ENCODE results near the gene MCAT. TPM values are rescaled to one million over a fixed set of nuclear protein-coding genes. Genes with fewer than 3 reads are reported as not detected.

MCAT gene
- polyA plus RNA-seq, 1 of the 3 experiments (the other 2 are of a cell fraction), result 12.0 TPM

DNA sequence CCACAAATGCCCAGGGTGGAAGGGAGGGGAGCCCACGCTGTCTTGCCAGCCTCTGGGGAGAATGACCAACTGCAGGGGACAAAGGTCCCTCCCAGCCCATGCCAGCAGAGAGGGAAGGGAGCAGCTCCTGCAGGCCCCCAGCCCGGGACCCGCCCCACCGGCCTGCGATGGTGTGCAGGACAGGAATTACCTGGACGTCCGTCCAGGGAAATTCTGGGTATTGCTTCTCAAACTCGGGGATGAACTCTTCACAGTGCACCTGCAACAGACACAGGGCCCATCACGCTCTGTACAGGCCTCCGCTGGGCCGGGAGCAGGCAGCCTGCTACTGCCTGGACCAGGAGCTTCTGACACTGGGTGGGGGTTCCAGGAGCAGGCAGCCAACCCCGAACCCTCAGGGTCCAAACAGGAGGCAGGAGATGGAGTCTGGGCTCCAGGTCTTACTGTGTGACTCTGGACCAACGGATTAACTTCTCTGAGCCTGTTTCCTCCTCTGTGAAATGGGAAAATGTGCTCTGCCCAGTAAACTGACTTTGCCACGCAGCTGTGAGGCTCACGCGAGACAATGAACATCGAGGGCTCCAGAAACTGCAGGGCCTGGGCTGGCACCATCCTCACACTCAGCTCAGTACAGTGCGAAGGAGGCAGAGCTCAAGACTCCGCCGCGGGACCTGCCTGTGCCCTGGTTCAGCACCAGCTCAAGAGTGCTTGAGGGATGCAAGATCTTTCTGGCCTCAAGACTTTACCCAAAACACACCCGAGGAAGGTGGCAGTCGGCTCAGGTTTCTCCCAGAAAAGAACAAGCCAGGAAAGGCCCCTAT is 26.3 kb upstream of the MCAT start:
- TF ChIP-seq, protein P1, sequence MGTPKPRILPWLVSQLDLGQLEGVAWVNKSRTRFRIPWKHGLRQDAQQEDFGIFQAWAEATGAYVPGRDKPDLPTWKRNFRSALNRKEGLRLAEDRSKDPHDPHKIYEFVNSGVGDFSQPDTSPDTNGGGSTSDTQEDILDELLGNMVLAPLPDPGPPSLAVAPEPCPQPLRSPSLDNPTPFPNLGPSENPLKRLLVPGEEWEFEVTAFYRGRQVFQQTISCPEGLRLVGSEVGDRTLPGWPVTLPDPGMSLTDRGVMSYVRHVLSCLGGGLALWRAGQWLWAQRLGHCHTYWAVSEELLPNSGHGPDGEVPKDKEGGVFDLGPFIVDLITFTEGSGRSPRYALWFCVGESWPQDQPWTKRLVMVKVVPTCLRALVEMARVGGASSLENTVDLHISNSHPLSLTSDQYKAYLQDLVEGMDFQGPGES (IDR thresholded peaks at IDR 0.05; ENCODE audit: low read depth, low read length), result no peak
- TF ChIP-seq, protein P2, sequence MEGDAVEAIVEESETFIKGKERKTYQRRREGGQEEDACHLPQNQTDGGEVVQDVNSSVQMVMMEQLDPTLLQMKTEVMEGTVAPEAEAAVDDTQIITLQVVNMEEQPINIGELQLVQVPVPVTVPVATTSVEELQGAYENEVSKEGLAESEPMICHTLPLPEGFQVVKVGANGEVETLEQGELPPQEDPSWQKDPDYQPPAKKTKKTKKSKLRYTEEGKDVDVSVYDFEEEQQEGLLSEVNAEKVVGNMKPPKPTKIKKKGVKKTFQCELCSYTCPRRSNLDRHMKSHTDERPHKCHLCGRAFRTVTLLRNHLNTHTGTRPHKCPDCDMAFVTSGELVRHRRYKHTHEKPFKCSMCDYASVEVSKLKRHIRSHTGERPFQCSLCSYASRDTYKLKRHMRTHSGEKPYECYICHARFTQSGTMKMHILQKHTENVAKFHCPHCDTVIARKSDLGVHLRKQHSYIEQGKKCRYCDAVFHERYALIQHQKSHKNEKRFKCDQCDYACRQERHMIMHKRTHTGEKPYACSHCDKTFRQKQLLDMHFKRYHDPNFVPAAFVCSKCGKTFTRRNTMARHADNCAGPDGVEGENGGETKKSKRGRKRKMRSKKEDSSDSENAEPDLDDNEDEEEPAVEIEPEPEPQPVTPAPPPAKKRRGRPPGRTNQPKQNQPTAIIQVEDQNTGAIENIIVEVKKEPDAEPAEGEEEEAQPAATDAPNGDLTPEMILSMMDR (IDR thresholded peaks at IDR 0.05), result no peak
- TF ChIP-seq FOXJ3 (CRISPR knock-in tag; IDR thresholded peaks at IDR 0.05) (no peak), RFX5 (IDR thresholded peaks at IDR 0.05; ENCODE audit: low read length) (no peak), GABPA (IDR thresholded peaks at IDR 0.05; ENCODE audit: low read depth) (no peak), ELF1 (IDR thresholded peaks at IDR 0.05) (no peak), MXI1 (IDR thresholded peaks at IDR 0.05; ENCODE audit: low read depth, low read length) (no peak), POLR2AphosphoS5 (IDR thresholded peaks at IDR 0.05; ENCODE audit: low read depth, low read length) (no peak), MEF2A (IDR thresholded peaks at IDR 0.05; ENCODE audit: borderline replicate concordance, low read depth) (no peak), GATA2 (CRISPR knock-in tag; IDR thresholded peaks at IDR 0.05) (no peak), NRF1 (IDR thresholded peaks at IDR 0.05; ENCODE audit: low read depth, low read length) (no peak), SMC3 (IDR thresholded peaks at IDR 0.05; ENCODE audit: low read depth, low read length) (no peak), RAD21 (IDR thresholded peaks at IDR 0.05; ENCODE audit: low read length) (no peak), EZH2phosphoT487 (IDR thresholded peaks at IDR 0.05; ENCODE audit: borderline replicate concordance, low read depth) (no peak), CHD2 (IDR thresholded peaks at IDR 0.05; ENCODE audit: low read length, partially characterized antibody) (no peak), RCOR1 (IDR thresholded peaks at IDR 0.05; ENCODE audit: low read length) (no peak), SIN3A (IDR thresholded peaks at IDR 0.05; ENCODE audit: borderline replicate concordance, low read depth, low read length) (no peak)
- TF ChIP-seq, protein P3, sequence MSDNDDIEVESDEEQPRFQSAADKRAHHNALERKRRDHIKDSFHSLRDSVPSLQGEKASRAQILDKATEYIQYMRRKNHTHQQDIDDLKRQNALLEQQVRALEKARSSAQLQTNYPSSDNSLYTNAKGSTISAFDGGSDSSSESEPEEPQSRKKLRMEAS (IDR thresholded peaks at IDR 0.05; ENCODE audit: low read depth), result no peak
- TF ChIP-seq, protein P4, sequence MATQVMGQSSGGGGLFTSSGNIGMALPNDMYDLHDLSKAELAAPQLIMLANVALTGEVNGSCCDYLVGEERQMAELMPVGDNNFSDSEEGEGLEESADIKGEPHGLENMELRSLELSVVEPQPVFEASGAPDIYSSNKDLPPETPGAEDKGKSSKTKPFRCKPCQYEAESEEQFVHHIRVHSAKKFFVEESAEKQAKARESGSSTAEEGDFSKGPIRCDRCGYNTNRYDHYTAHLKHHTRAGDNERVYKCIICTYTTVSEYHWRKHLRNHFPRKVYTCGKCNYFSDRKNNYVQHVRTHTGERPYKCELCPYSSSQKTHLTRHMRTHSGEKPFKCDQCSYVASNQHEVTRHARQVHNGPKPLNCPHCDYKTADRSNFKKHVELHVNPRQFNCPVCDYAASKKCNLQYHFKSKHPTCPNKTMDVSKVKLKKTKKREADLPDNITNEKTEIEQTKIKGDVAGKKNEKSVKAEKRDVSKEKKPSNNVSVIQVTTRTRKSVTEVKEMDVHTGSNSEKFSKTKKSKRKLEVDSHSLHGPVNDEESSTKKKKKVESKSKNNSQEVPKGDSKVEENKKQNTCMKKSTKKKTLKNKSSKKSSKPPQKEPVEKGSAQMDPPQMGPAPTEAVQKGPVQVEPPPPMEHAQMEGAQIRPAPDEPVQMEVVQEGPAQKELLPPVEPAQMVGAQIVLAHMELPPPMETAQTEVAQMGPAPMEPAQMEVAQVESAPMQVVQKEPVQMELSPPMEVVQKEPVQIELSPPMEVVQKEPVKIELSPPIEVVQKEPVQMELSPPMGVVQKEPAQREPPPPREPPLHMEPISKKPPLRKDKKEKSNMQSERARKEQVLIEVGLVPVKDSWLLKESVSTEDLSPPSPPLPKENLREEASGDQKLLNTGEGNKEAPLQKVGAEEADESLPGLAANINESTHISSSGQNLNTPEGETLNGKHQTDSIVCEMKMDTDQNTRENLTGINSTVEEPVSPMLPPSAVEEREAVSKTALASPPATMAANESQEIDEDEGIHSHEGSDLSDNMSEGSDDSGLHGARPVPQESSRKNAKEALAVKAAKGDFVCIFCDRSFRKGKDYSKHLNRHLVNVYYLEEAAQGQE (IDR thresholded peaks at IDR 0.05; ENCODE audit: low read depth, low read length), result no peak
- TF ChIP-seq, protein P5, sequence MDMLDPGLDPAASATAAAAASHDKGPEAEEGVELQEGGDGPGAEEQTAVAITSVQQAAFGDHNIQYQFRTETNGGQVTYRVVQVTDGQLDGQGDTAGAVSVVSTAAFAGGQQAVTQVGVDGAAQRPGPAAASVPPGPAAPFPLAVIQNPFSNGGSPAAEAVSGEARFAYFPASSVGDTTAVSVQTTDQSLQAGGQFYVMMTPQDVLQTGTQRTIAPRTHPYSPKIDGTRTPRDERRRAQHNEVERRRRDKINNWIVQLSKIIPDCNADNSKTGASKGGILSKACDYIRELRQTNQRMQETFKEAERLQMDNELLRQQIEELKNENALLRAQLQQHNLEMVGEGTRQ (IDR thresholded peaks at IDR 0.05; ENCODE audit: borderline replicate concordance, low read depth, low read length), result no peak
- Histone ChIP-seq H3K27ac (ENCODE audit: low read depth in 2 of 2, low read length in 1 of 2) (no peak overlapping the region), H3K9me2 (no peaks in the 10 kb centered on the region), H3K4me3 (ENCODE audit: low read depth in 2 of 2, low read length in 1 of 2) (no peak overlapping the region), H3K79me2 (ENCODE audit: insufficient read depth) (no peaks in the 10 kb centered on the region), H3K27me3 (ENCODE audit: insufficient read depth) (no peaks in the 10 kb centered on the region), H3K4me1 (ENCODE audit: control insufficient read depth in 1 of 2, insufficient read depth in 2 of 2, low read depth in 1 of 2, low read length in 1 of 2) (no peaks in the 10 kb centered on the region; a peak in 1 of 4 replicates), H3K4me2 (no peak overlapping the region), H3K36me3 (replicated peaks in 1 of 2; ENCODE audit: control insufficient read depth in 1 of 2, insufficient read depth in 2 of 2, low read length in 1 of 2) (peaks cover 0 to 3% of the 10 kb centered on the region in 2 experiments), H3K9ac (no peak overlapping the region), H3F3A (replicated peaks; ENCODE audit: insufficient read depth) (no peaks in the 10 kb centered on the region), H4K20me1 (ENCODE audit: insufficient read depth) (no peaks in the 10 kb centered on the region), H3K9me3 (no peaks in the 10 kb centered on the region), H2AFZ (ENCODE audit: low read depth) (no peak overlapping the region)
- DNase-seq, result no peak
- POLR2A ChIA-PET, result no interaction called here
- WGBS (ENCODE audit: low lambda C conversion rate), result 75% methylated on average over 7 of the region's 23 CpGs
- CTCF ChIA-PET, result no interaction called here

Measured in SK-N-SH (cell line).